Stimulated activated CD4-positive, alpha-beta T cell treated with anti-CD3 and anti-CD28 coated beads, Interleukin-2, amount 100 ng/mL, for 24 hours (primary cell): ENCODE measurements around the gene DLX2.

Experiments
- DNase-seq, 2 donors: peaks; one replicate each; pipeline ENCODE4 v3.0.0-alpha.2; 2020

The DLX2 gene

GRCh38 chr2:172050479-172051125, 52.1 kb downstream of the DLX2 start:
- DNase-seq = no peak

DNA sequence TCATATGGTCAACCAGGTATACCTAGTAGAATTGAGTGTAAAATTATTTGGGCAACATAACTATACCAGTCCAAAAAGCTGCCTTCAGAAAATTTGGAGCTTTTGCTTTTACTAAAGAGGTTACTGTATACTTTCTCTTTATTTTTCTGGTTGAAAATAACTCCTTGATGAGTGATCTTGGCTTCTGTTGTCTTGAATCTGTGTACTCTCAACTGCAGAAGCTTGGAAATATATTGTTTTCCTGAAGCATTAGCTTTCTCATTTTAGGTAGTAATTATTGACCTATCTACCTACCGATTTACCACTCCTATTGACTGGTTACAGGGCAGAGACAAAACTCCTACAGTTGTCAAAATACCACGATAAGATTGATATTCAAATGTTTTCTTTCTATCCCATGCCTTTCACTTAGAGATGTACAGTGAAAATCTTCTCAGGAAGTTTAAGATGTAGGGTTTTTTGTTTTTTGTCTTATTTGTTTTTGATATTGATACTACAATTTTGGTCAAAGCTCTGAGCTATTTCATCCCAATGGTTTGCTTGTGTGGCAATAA, 53.1 kb downstream of the DLX2 start:
- no peak for DNase-seq
